OCI-LY7 (cell line): ENCODE data around the gene KCNH6. TPM values are rescaled to one million over a fixed set of nuclear protein-coding genes. Genes with fewer than 3 reads are reported as not detected.

ENCODE experiments used
- BruUV-seq: library from RNA; stranded (reverse); fragments of 400-500 nt; replicated peaks from 2 replicates; lab custom pipeline; 2021; lab: Mats Ljungman, UMichigan
- CTCF ChIA-PET: fragments of 300-600 bp; sonication (Branson Sonifier 250); formaldehyde crosslinking; loops from one replicate; lab custom pipeline; 2022; ENCODE audit warnings: antibody characterized with exemption; ENCODE audit not compliant: unreplicated experiment; lab: Charles Lee
- POLR2A ChIA-PET: fragments of 300-600 bp; sonication (Branson Sonifier 250); formaldehyde crosslinking; loops from one replicate; lab custom pipeline; 2022; ENCODE audit warnings: antibody characterized with exemption; lab: Charles Lee
- DNase-seq: peaks from one replicate; pipeline ENCODE4 v3.0.0-alpha.2; 2015; ENCODE audit warnings: low spot score
- H2AFZ ChIP-seq: fragments of 200-600 bp; sonication (generic), shearing (Covaris generic); 2 replicates; pipeline ENCODE4 v1.6.1; 2014; ENCODE audit warnings: mild to moderate bottlenecking, antibody characterized with exemption, low read length, moderate library complexity
- H3K27ac ChIP-seq: fragments of 200-600 bp; sonication (generic); 2 replicates; pipeline ENCODE4 v1.5.1; 2014; ENCODE audit warnings: mixed run types, low read depth, mild to moderate bottlenecking, moderate library complexity, low read length, inconsistent platforms; ENCODE audit not compliant: poor library complexity, severe bottlenecking
- H3K36me3 ChIP-seq: fragments of 200-600 bp; sonication (generic); 2 replicates; pipeline ENCODE4 v1.6.1; 2014; ENCODE audit warnings: mild to moderate bottlenecking, antibody characterized with exemption, low read length, moderate library complexity, mixed read lengths; ENCODE audit not compliant: insufficient read depth
- H3K4me1 ChIP-seq: fragments of 200-600 bp; sonication (generic); 2 replicates; pipeline ENCODE4 v1.5.1; 2014; ENCODE audit warnings: mild to moderate bottlenecking, low read length; ENCODE audit not compliant: insufficient read depth, poor library complexity, severe bottlenecking
- H3K4me2 ChIP-seq: fragments of 200-600 bp; sonication (generic); 2 replicates; pipeline ENCODE4 v1.6.1; 2014; ENCODE audit warnings: mild to moderate bottlenecking, low read length
- H3K4me3 ChIP-seq: fragments of 200-600 bp; sonication (generic); 2 replicates; pipeline ENCODE4 v1.5.1; 2014; ENCODE audit warnings: mild to moderate bottlenecking, low read depth, low read length; ENCODE audit not compliant: poor library complexity, severe bottlenecking
- H3K79me2 ChIP-seq: fragments of 200-600 bp; sonication (generic); 2 replicates; pipeline ENCODE4 v1.6.1; 2016; ENCODE audit warnings: low read depth, mild to moderate bottlenecking, low read length, moderate library complexity, mixed read lengths; ENCODE audit not compliant: insufficient read depth
- H3K9me2 ChIP-seq: fragments of 200-600 bp; sonication (generic); 2 replicates; pipeline ENCODE4 v1.6.1; 2016; ENCODE audit warnings: mild to moderate bottlenecking, low read length, mixed read lengths; ENCODE audit not compliant: insufficient read depth
- H3K9me3 ChIP-seq: fragments of 200-600 bp; sonication (generic); 2 replicates; pipeline ENCODE4 v1.6.1; 2014; ENCODE audit warnings: mild to moderate bottlenecking, mixed run types, low read length, mixed read lengths
- H4K20me1 ChIP-seq: fragments of 200-600 bp; sonication (generic); 2 replicates; pipeline ENCODE4 v1.6.1; 2014; ENCODE audit warnings: mild to moderate bottlenecking, antibody characterized with exemption, low read length, moderate library complexity, mixed read lengths; ENCODE audit not compliant: insufficient read depth
- CTCF ChIP-seq: fragments of 200-600 bp; sonication (generic); conservative IDR thresholded peaks from 2 replicates; pipeline ENCODE4 v1.5.1; 2014; ENCODE audit warnings: mild to moderate bottlenecking, antibody characterized with exemption, low read length, moderate library complexity, mixed read lengths
- EZH2phosphoT487 ChIP-seq: fragments of 200-600 bp; sonication (generic); IDR thresholded peaks from 2 replicates; pipeline ENCODE4 v1.6.1; 2018; ENCODE audit warnings: low read depth, borderline replicate concordance, mild to moderate bottlenecking, mixed run types, antibody characterized with exemption, low read length, moderate library complexity, mixed read lengths
- intact Hi-C: fragments of 100-400 bp; cut with micrococcal nuclease; formaldehyde crosslinking; loops from one replicate; pipeline ENCODE4 v1.10.0; 2022; ENCODE audit not compliant: unreplicated experiment
- total RNA-seq, 2 experiments: library from RNA; depleted of rRNA in 1 of 2; stranded (reverse); fragments of >200 nt in 1 of 2; shearing (Covaris generic) in 1 of 2; gene quantifications; 2 replicates each; pipeline ENCODE4 v1.2.3, GENCODE V29; 2014 to 2022

KCNH6 gene
- total RNA-seq, 2 experiments from 2014 or later, result not detected

GRCh38 chr17:63573634-63574033 lies 50.5 kb downstream of the KCNH6 start:
- H3K27ac ChIP-seq, result no peak overlapping the region
- no peak for TF ChIP-seq EZH2phosphoT487
- TF ChIP-seq CTCF, result peak; percentile 22; the same call in 1 of the 2 replicates
- no peaks in the 10 kb centered on the region; the same call in 1 of the 2 replicates for H4K20me1 ChIP-seq
- H3K4me3 ChIP-seq, result no peak overlapping the region
- H3K9me3 ChIP-seq, result no peaks in the 10 kb centered on the region
- peaks cover 42% of the 10 kb centered on the region for H3K36me3 ChIP-seq
- H3K9me2 ChIP-seq, result no peaks in the 10 kb centered on the region
- H2AFZ ChIP-seq, result no peak overlapping the region
- H3K4me1 ChIP-seq, result no peaks in the 10 kb centered on the region
- CTCF ChIA-PET, result no interaction called here
- POLR2A ChIA-PET, result interaction anchor here (1.2 kb wide), 1 partner anchor 129 kb away, joined by 3 read pairs; no protein-coding TSS in a partner anchor
- BruUV-seq, result no TSS peak
- no peak overlapping the region for H3K4me2 ChIP-seq
- no peak for DNase-seq
- intact Hi-C loops, result no loop called here
- peaks cover 59% of the 10 kb centered on the region for H3K79me2 ChIP-seq

GRCh38 chr17:63578027-63578768 lies 55.0 kb downstream of the KCNH6 start:
- Histone ChIP-seq H2AFZ (no peak overlapping the region), H3K9me3 (no peaks in the 10 kb centered on the region), H3K27ac (no peak overlapping the region), H3K79me2 (peaks cover 20% of the 10 kb centered on the region; the same call in 1 of the 2 replicates), H3K36me3 (peaks cover 55% of the 10 kb centered on the region), H3K4me2 (no peak overlapping the region), H3K9me2 (no peaks in the 10 kb centered on the region), H3K4me1 (no peaks in the 10 kb centered on the region), H3K4me3 (no peak overlapping the region), H4K20me1 (no peaks in the 10 kb centered on the region)
- TF ChIP-seq EZH2phosphoT487 (no peak), CTCF (no peak)
- POLR2A ChIA-PET, result no interaction called here
- no peak for DNase-seq
- CTCF ChIA-PET, result no interaction called here
- intact Hi-C loops, result no loop called here
- BruUV-seq, result no TSS peak

- ChIA-PET POLR2A (interaction anchor here (1.0 kb wide), 1 partner anchor 9 kb away, joined by 4 read pairs; no protein-coding TSS in a partner anchor), CTCF (no interaction called here)
- Histone ChIP-seq H2AFZ (no peak overlapping the region), H3K4me2 (no peak overlapping the region), H3K27ac (no peak overlapping the region), H3K4me3 (no peak overlapping the region), H3K79me2 (peaks cover 16% of the 10 kb centered on the region; the same call in 1 of the 2 replicates), H3K4me1 (no peaks in the 10 kb centered on the region), H3K9me3 (no peaks in the 10 kb centered on the region), H4K20me1 (no peaks in the 10 kb centered on the region), H3K36me3 (peaks cover 59% of the 10 kb centered on the region), H3K9me2 (no peaks in the 10 kb centered on the region)
- TF ChIP-seq EZH2phosphoT487 (no peak), CTCF (no peak)
- no TSS peak for BruUV-seq
- intact Hi-C loops, result no loop called here
- DNase-seq, result no peak
Observed at GRCh38 chr17:63578769-63579111, 55.6 kb downstream of the KCNH6 start.
